ENCODE measurements around the gene CLIC1.

The CLIC1 gene

GRCh38 chr6:31702405-31702818 is 33.9 kb downstream of the CLIC1 start:
- no peak for DNase-seq (ENCODE audit: extremely low read depth, low read depth)
- TF ChIP-seq, protein P1, sequence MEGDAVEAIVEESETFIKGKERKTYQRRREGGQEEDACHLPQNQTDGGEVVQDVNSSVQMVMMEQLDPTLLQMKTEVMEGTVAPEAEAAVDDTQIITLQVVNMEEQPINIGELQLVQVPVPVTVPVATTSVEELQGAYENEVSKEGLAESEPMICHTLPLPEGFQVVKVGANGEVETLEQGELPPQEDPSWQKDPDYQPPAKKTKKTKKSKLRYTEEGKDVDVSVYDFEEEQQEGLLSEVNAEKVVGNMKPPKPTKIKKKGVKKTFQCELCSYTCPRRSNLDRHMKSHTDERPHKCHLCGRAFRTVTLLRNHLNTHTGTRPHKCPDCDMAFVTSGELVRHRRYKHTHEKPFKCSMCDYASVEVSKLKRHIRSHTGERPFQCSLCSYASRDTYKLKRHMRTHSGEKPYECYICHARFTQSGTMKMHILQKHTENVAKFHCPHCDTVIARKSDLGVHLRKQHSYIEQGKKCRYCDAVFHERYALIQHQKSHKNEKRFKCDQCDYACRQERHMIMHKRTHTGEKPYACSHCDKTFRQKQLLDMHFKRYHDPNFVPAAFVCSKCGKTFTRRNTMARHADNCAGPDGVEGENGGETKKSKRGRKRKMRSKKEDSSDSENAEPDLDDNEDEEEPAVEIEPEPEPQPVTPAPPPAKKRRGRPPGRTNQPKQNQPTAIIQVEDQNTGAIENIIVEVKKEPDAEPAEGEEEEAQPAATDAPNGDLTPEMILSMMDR (IDR thresholded peaks at IDR 0.05; ENCODE audit: low read depth, low read length), result no peak

GRCh38 chr6:31701666-31702404 is 34.5 kb downstream of the CLIC1 start:
- TF ChIP-seq, protein P1 (IDR thresholded peaks at IDR 0.05; ENCODE audit: low read depth, low read length), result no peak
- no peak for DNase-seq (ENCODE audit: extremely low read depth, low read depth)

- no peak for DNase-seq (ENCODE audit: extremely low read depth, low read depth)
- TF ChIP-seq, protein P1 (IDR thresholded peaks at IDR 0.05; ENCODE audit: low read depth, low read length), result no peak
Observed at GRCh38 chr6:31700740-31701401, 35.5 kb downstream of the CLIC1 start.

- DNase-seq (ENCODE audit: extremely low read depth, low read depth), result no peak
- TF ChIP-seq, protein P1 (IDR thresholded peaks at IDR 0.05; ENCODE audit: low read depth, low read length), result no peak
Observed at GRCh38 chr6:31697555-31697954, 38.8 kb downstream of the CLIC1 start.

DNA sequence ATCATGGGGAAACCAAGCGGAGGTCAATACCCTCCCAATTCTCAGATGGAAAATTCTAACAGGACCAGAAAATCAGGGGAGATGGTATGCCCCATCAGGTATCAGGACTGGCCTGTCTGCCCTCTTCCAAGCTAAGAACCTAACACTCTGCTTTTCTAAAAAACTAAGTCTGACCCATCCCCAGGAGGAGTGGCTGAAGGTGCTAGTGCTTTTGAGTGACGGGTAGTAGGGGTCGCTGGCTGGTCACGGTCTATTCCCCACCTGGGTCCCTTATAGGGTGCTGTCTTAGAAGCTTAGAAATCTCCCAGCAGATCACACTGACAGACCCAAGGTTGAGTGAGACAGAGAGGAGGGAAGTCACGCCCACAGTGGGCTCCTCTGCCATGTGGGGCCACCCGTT is 42.8 kb downstream of the CLIC1 start:
- TF ChIP-seq, protein P1 (IDR thresholded peaks at IDR 0.05; ENCODE audit: low read depth, low read length), result no peak

DNA sequence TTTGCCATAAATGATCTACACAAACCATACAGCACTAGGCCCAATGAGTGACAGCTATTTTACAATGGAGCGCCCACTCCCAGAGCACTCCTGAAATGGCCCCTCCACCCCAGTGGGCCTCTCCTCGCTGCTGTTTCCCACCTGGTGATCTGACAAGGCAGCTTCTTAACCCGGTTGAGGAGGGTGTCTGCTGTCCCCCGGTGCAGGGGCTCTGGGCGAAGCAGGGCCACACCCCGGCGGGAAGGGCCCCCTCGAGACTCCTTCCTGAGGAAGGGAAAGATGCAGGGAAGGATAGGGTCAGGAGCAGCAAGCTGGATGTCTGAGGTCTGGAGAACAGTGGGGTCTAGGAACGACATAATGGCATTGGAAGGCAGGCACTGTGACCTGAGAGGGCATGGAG is 43.4 kb downstream of the CLIC1 start:
- TF ChIP-seq, protein P1 (IDR thresholded peaks at IDR 0.05; ENCODE audit: low read depth, low read length), result no peak
- no peak for DNase-seq (ENCODE audit: extremely low read depth, low read depth)

More for the DNA sequence above, 42.8 kb downstream of the CLIC1 start:
- DNase-seq (ENCODE audit: extremely low read depth, low read depth), result no peak

DNA sequence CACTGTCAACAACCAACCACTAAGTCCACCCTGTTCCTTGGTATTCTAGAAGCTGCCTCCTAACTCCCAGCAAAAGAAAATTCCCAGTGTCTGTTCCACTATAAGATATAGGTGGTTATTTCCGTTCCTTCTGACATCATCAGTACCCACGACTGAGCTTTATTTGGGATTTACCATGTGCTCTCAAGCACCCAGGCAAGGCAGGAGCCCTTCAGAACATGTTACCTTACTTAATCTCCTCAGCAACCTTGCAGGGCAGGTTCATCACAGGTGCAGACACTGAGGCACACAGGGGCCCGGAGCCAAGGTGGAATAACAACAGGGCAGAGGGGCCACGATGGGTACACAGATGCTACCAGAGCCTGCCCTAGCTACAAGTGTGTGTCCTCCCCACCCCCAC is 44.0 kb downstream of the CLIC1 start:
- no peak for DNase-seq (ENCODE audit: extremely low read depth, low read depth)
- TF ChIP-seq, protein P1 (IDR thresholded peaks at IDR 0.05; ENCODE audit: low read depth, low read length), result no peak
